GM12865 (cell line): ENCODE data around the gene ELMOD2.

Source experiments
- DNase-seq: peaks from one replicate; pipeline ENCODE4 v3.0.0; 2010; ENCODE audit warnings: low read depth
- H3K4me3 ChIP-seq: 2 replicates; pipeline ENCODE4 v1.5.1; 2011; ENCODE audit warnings: mild to moderate bottlenecking, low read depth, low read length, control low read depth
- TF ChIP-seq, protein P1 (sequence below): IDR thresholded peaks from 2 replicates; pipeline ENCODE4 v1.5.1; 2011; ENCODE audit warnings: low read length, control low read depth, low read depth, inconsistent platforms; ENCODE audit not compliant: insufficient read depth; ENCODE audit errors: missing control alignments

Gene ELMOD2

DNA sequence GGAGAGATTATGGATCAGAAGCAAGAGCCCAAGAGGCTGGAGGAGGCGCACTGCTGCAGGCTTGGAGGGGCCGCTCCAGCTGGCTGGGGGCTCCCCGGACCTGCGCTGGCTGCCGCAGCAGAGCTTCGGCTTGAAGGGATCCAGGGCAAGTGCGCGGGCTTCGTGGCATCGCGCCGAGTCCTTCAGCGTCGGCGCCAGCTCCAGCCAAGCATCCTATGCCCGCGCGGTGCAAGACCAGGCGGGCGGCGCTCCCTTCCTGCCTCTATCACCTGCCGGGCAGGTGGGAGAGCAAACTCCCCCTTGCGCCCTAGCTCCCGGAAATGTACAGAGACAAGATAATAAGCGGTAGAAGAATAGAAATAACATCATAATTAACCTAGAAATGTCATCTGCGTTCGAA is 55.3 kb downstream of the ELMOD2 start:
- H3K4me3 ChIP-seq: no peak overlapping the region
- TF ChIP-seq, protein P1, sequence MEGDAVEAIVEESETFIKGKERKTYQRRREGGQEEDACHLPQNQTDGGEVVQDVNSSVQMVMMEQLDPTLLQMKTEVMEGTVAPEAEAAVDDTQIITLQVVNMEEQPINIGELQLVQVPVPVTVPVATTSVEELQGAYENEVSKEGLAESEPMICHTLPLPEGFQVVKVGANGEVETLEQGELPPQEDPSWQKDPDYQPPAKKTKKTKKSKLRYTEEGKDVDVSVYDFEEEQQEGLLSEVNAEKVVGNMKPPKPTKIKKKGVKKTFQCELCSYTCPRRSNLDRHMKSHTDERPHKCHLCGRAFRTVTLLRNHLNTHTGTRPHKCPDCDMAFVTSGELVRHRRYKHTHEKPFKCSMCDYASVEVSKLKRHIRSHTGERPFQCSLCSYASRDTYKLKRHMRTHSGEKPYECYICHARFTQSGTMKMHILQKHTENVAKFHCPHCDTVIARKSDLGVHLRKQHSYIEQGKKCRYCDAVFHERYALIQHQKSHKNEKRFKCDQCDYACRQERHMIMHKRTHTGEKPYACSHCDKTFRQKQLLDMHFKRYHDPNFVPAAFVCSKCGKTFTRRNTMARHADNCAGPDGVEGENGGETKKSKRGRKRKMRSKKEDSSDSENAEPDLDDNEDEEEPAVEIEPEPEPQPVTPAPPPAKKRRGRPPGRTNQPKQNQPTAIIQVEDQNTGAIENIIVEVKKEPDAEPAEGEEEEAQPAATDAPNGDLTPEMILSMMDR: no peak
- no peak for DNase-seq

DNA sequence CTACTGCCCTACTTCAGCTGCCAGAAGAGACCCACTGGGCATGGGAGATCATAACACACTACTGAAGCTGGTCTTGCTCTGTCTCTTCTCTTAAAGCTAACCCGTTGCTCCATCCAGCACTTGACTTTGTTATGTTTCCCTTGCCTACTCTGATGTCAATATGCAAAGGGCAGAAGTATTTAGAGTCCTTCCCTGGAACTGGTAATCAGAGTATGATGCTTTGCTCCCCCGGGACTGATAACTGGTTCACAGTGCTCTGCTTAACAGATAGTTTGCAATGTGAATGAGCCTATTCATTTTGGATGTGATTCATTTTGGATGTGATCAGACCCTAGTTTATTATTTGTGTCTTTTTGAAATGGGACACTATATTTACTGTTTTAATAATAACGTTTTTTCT is 57.1 kb downstream of the ELMOD2 start:
- TF ChIP-seq, protein P1: no peak
- H3K4me3 ChIP-seq: no peak overlapping the region
- DNase-seq: no peak

DNA sequence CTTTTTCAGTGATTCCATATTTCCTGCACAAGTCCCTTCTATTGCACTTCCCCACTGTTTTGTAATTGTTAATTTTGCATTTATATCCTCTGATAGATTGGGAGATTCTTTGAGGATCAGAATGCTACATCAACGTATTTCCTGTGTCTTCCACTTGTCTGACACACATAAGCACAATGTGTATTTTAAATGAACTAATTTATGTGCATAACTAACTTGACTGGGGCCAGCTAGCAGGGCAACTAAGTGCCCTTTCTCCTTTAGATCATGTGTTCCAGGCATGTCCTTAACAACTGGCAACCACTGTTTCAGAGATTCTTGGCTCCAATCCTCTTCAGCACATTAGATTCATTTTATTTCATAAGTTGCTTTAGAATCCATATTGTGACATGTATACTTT is 60.5 kb downstream of the ELMOD2 start:
- DNase-seq: no peak
- H3K4me3 ChIP-seq: no peak overlapping the region
- TF ChIP-seq, protein P1: no peak

DNA sequence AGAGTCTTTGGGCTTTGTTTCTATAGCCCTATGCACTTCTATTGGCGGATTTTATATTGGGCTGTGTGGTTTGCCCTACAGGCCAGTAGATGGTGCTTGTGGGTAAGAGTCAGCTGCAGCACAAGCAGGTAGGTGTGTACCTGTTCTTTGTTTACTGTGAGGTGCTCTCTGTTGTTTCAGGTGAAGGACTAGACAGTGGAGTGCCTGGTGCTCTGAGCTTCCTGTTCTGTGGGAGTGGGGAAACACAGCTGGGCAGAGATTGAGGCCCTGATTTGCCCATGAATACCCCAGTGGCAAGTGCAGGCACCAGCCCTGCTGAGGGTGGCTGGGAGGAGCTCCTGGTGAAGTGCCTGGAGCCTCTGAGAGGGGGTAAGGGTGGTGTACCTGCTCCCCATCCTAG is 71.1 kb downstream of the ELMOD2 start:
- TF ChIP-seq, protein P1: peak; percentile 59
- DNase-seq: peak; percentile 45
- H3K4me3 ChIP-seq: no peak overlapping the region

DNA sequence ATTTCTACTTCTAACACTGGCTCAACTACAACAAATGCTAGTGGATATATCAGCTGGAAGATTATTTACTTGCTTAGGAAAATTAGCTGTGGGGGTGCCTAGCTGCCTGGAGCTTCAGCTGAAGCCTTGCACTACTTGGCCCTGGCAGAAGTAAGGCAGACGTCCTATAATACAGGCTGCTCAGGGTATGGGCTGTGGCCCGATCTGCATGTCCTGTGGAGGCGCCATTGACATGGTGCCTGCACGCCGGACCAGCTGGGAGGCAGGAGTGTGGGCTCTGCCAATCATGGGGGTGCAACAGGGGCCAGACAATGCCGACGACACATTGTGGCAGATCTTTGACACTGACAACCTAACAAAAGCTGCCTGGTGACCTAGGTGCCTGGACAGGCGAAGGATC is 76.4 kb downstream of the ELMOD2 start:
- no peak overlapping the region for H3K4me3 ChIP-seq
- TF ChIP-seq, protein P1: no peak
- DNase-seq: no peak

DNA sequence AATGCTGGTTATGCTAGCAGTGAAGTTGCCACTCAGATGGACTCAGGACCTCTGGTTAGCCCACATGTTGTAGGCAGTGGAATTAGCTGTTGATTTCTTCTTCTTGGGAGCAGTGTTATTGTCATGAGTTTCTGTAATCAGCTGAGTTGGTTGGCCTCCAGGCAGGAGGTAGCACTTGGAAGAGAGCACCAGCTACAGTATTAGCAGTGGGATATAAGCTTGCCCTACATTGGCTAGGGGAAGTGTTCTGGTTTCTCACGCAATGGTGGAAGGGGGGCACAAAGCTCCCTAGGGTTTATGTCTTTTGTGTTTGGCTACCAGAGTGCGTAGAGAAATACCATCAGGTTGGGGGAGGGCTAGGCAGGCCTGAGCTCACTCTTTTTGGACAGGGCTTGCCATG is 78.7 kb downstream of the ELMOD2 start:
- no peak for DNase-seq
- TF ChIP-seq, protein P1: no peak
- no peak overlapping the region for H3K4me3 ChIP-seq

DNA sequence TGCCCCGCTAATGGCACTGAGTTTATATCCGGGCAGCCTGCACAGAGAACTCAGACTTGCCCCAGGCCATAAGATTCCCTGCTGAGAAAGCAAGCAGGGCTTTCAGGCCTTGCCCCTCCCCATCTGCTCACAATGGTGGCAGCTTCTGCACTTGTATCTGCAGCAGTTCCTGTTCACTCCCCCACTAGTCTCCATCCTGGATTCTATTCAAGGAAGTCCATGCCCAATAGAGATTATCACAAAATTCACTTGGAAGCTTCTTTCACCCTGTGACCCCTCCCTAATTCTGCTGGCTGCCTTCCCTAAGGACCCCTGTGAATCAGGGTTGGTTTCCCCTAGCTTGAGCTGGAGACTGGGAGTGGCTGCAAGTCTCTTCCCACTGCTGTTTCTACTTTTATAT is 79.3 kb downstream of the ELMOD2 start:
- TF ChIP-seq, protein P1: no peak
- no peak for DNase-seq
- H3K4me3 ChIP-seq: no peak overlapping the region
